Tibial nerve (tissue), 4 donors: ENCODE results near the gene ELP4.

Experiments
- CTCF ChIP-seq, 5 experiments: fragments of 200-600 bp in 3 of 5; fragments of 450-650 bp in 2 of 5; sonication (generic) in 3 of 5; IDR thresholded peaks; one replicate each; pipeline ENCODE4 v1.5.1; 2016 to 2019; ENCODE audit warnings: antibody characterized with exemption in 5 of 5, mild to moderate bottlenecking in 3 of 5, moderate library complexity in 2 of 5
- EP300 ChIP-seq, 2 donors: sonication (generic); formaldehyde crosslinking; IDR thresholded peaks; one replicate each; pipeline ENCODE4 v1.6.1; 2017; ENCODE audit warnings: antibody characterized with exemption in 2 of 2, mild to moderate bottlenecking in 1 of 2
- POLR2A ChIP-seq, 2 donors: fragments of 450-650 bp; IDR thresholded peaks; one replicate each; pipeline ENCODE4 v1.6.1; 2017; ENCODE audit warnings: antibody characterized with exemption in 2 of 2, mild to moderate bottlenecking in 2 of 2, moderate library complexity in 2 of 2

- no peak for TF ChIP-seq POLR2A (IDR thresholded peaks at IDR 0.05)
- TF ChIP-seq CTCF (IDR thresholded peaks at IDR 0.05) = no peak
- no peak for TF ChIP-seq EP300 (IDR thresholded peaks at IDR 0.05)
Observed at GRCh38 chr11:31692466-31692865, 182.9 kb downstream of the ELP4 start.
